GM12892 (cell line): ENCODE measurements around the gene DUS1L.

Source experiments
- POLR2A ChIP-seq: IDR thresholded peaks from 2 replicates; pipeline ENCODE4 v1.6.1; 2011; ENCODE audit warnings: low read depth, low read length, control low read depth
- POLR2AphosphoS5 ChIP-seq: IDR thresholded peaks from 2 replicates; pipeline ENCODE4 v1.6.1; 2011; ENCODE audit warnings: low read depth, low read length, control low read depth

DNA sequence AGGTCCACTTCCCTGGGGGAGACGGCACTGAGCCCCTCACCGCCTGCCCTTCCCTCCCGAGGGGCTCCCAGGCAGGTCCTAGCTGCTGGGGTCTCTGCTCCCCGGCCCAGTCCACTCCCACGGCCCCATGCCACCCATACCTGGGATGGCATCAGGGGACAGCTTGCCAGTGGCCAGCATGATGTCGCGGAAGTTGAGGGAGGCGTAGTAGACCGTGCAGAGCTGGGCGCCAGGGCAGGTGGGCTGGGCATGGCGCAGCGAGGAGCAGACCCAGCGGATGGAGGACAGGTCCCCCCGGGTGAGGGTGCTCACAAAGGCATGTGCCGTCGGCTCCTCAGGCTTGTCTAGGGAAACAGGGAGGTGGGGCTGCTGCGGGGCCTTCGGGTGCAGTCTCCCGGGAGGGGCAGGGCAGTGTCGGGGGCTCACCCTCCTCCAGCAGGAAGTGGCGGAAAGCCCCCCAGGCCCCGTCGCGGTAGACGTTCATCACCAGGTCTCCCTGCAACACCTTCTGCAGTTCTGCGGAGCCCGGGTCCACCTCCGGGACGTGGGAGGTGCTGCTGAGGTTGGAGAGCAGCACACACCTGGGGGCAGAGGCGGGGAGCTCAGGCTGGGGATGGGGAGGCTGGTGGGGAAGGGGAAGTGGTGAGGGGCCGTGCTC lies 18.9 kb upstream of the DUS1L start:
- TF ChIP-seq POLR2AphosphoS5: no peak
- TF ChIP-seq POLR2A: no peak
